IMR-90 (cell line): Measurements from ENCODE around the gene PCK1.

Source experiments
- CEBPB ChIP-seq: IDR thresholded peaks from 2 replicates; pipeline ENCODE4 v1.6.1; 2012; ENCODE audit warnings: low read depth, low read length, improper control_type of control experiment
- CHD1 ChIP-seq: IDR thresholded peaks from 2 replicates; pipeline ENCODE4 v1.6.1; 2012; ENCODE audit warnings: low read depth, low read length, improper control_type of control experiment
- FOS ChIP-seq: fragments of 150-350 bp; IDR thresholded peaks from 2 replicates; pipeline ENCODE4 v1.6.1; 2016; ENCODE audit warnings: low read depth, low read length
- MAFK ChIP-seq: IDR thresholded peaks from 2 replicates; pipeline ENCODE4 v1.6.1; 2012; ENCODE audit warnings: low read depth, low read length, improper control_type of control experiment
- MAZ ChIP-seq: IDR thresholded peaks from 2 replicates; pipeline ENCODE4 v1.6.1; 2012; ENCODE audit warnings: low read depth, mild to moderate bottlenecking, low read length, improper control_type of control experiment, moderate library complexity, borderline replicate concordance
- MXI1 ChIP-seq: IDR thresholded peaks from 2 replicates; pipeline ENCODE4 v1.6.1; 2012; ENCODE audit warnings: low read depth, mild to moderate bottlenecking, low read length, moderate library complexity, borderline replicate concordance
- NFE2L2 ChIP-seq: fragments of 150-350 bp; IDR thresholded peaks from 2 replicates; pipeline ENCODE4 v1.6.1; 2016; ENCODE audit warnings: low read depth, mild to moderate bottlenecking, low read length
- POLR2A ChIP-seq: IDR thresholded peaks from 2 replicates; pipeline ENCODE4 v1.6.1; 2012; ENCODE audit warnings: mild to moderate bottlenecking, low read depth, low read length
- RAD21 ChIP-seq: IDR thresholded peaks from 2 replicates; pipeline ENCODE4 v1.6.1; 2012; ENCODE audit warnings: low read length, improper control_type of control experiment
- RFX5 ChIP-seq: IDR thresholded peaks from 2 replicates; pipeline ENCODE4 v1.8.0; 2012; ENCODE audit warnings: low read depth, mild to moderate bottlenecking, low read length, moderate library complexity
- SMC3 ChIP-seq: fragments of 150-350 bp; IDR thresholded peaks from 2 replicates; pipeline ENCODE4 v1.6.1; 2016; ENCODE audit warnings: low read depth, mild to moderate bottlenecking, antibody characterized with exemption, low read length, moderate library complexity
- TF ChIP-seq, protein P1 (sequence below): conservative IDR thresholded peaks from 2 replicates; pipeline ENCODE4 v1.5.1; 2012; ENCODE audit warnings: mild to moderate bottlenecking, low read depth, low read length, improper control_type of control experiment
- TF ChIP-seq, protein P2 (sequence below): fragments of 150-350 bp; IDR thresholded peaks from 2 replicates; pipeline ENCODE4 v1.6.1; 2016; ENCODE audit warnings: low read depth, mild to moderate bottlenecking, low read length, moderate library complexity, borderline replicate concordance
- TF ChIP-seq, protein P3 (sequence below): fragments of 150-350 bp; IDR thresholded peaks from 2 replicates; pipeline ENCODE4 v1.6.1; 2017; ENCODE audit warnings: mild to moderate bottlenecking, antibody characterized with exemption, low read length, low read depth

DNA sequence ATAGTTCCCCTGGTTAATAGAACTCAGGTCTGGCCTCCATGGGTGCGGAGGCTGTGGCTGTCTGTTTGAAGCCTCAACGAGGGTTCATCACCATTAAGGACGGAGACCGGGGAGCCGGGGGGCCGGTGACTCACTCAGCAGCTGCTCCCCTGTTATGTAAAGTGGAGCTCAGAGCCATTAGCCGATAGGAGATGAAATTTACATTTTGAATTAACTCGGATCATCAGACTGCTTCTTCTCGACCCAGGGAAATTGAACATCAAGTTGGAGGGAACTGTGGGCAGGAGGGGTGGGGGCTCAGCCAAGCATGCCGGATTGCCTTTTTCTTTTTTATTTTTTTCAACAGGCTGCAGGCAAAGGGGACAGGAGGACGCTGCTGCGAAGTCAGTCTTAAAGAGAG lies 12.3 kb downstream of the PCK1 start:
- TF ChIP-seq, protein P1, sequence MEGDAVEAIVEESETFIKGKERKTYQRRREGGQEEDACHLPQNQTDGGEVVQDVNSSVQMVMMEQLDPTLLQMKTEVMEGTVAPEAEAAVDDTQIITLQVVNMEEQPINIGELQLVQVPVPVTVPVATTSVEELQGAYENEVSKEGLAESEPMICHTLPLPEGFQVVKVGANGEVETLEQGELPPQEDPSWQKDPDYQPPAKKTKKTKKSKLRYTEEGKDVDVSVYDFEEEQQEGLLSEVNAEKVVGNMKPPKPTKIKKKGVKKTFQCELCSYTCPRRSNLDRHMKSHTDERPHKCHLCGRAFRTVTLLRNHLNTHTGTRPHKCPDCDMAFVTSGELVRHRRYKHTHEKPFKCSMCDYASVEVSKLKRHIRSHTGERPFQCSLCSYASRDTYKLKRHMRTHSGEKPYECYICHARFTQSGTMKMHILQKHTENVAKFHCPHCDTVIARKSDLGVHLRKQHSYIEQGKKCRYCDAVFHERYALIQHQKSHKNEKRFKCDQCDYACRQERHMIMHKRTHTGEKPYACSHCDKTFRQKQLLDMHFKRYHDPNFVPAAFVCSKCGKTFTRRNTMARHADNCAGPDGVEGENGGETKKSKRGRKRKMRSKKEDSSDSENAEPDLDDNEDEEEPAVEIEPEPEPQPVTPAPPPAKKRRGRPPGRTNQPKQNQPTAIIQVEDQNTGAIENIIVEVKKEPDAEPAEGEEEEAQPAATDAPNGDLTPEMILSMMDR, result no peak
- TF ChIP-seq MXI1 (no peak), POLR2A (no peak), RAD21 (no peak), NFE2L2 (no peak), MAZ (no peak), FOS (no peak), CHD1 (no peak), MAFK (no peak), RFX5 (no peak), SMC3 (no peak), CEBPB (no peak)
- TF ChIP-seq, protein P2, sequence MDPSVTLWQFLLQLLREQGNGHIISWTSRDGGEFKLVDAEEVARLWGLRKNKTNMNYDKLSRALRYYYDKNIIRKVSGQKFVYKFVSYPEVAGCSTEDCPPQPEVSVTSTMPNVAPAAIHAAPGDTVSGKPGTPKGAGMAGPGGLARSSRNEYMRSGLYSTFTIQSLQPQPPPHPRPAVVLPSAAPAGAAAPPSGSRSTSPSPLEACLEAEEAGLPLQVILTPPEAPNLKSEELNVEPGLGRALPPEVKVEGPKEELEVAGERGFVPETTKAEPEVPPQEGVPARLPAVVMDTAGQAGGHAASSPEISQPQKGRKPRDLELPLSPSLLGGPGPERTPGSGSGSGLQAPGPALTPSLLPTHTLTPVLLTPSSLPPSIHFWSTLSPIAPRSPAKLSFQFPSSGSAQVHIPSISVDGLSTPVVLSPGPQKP, result no peak
- TF ChIP-seq, protein P3, sequence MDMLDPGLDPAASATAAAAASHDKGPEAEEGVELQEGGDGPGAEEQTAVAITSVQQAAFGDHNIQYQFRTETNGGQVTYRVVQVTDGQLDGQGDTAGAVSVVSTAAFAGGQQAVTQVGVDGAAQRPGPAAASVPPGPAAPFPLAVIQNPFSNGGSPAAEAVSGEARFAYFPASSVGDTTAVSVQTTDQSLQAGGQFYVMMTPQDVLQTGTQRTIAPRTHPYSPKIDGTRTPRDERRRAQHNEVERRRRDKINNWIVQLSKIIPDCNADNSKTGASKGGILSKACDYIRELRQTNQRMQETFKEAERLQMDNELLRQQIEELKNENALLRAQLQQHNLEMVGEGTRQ, result no peak
